Astrocyte of the spinal cord (primary cell): Measurements from ENCODE around the gene NEURL3.
"Not testable (repeated sequence)": the region's sequence is repeated elsewhere in the genome, so short reads cannot be mapped to it uniquely, and the experiment has no call there.

Experiments
- DNase-seq: peaks from one replicate; pipeline ENCODE4 v3.0.0; 2011; ENCODE audit warnings: low read depth, low spot score
- H3K4me3 ChIP-seq: 2 replicates; pipeline ENCODE4 v1.5.1; 2011; ENCODE audit warnings: low read depth, mild to moderate bottlenecking, low read length, moderate library complexity
- CTCF ChIP-seq: IDR thresholded peaks from 2 replicates; pipeline ENCODE4 v1.5.1; 2012; ENCODE audit warnings: low read depth, mild to moderate bottlenecking, low read length, inconsistent platforms
- in situ Hi-C: cut with HindIII; loops from 2 replicates; pipeline ENCODE4 v1.10.0; 2017; ENCODE audit warnings: low sequenced_read_pairs

NEURL3 gene

GRCh38 chr2:96505231-96505889 is at the start of gene NEURL3:
NEURL3 (minus strand) TSS chr2:96505357; CDS start chr2:96505286, 71 bp downstream.
- in situ Hi-C loops = no loop called here
- peak; percentile 15 for DNase-seq
- no peak within 1 kb of the TSS for H3K4me3 ChIP-seq
- TF ChIP-seq CTCF = no peak

- peak; percentile 50 for DNase-seq
- in situ Hi-C loops = loop anchor here (25.0 kb wide), 1 partner anchor 258 kb away; the partner anchor contains the start of gene CNNM3
- TF ChIP-seq CTCF = peak; percentile 96
- H3K4me3 ChIP-seq = no peak overlapping the region
These were observed 49.4 kb upstream of the NEURL3 start for GRCh38 chr2:96554293-96555145.

GRCh38 chr2:96553957-96554292 is 48.8 kb upstream of the NEURL3 start:
- DNase-seq, H3K4me3 ChIP-seq: not testable (repeated sequence)
- in situ Hi-C loops = loop anchor here (25.0 kb wide), 1 partner anchor 258 kb away; the partner anchor contains the start of gene CNNM3

GRCh38 chr2:96553176-96553956 is 48.2 kb upstream of the NEURL3 start:
- no peak for TF ChIP-seq CTCF
- no peak overlapping the region for H3K4me3 ChIP-seq
- in situ Hi-C loops = loop anchor here (25.0 kb wide), 1 partner anchor 259 kb away; the partner anchor contains the start of gene CNNM3
- DNase-seq = no peak

GRCh38 chr2:96552315-96553175 is 47.4 kb upstream of the NEURL3 start:
- no peak overlapping the region for H3K4me3 ChIP-seq
- no peak for TF ChIP-seq CTCF
- DNase-seq = no peak
- in situ Hi-C loops = loop anchor here (25.0 kb wide), 1 partner anchor 260 kb away; the partner anchor contains the start of gene CNNM3

GRCh38 chr2:96551605-96552314 is 46.6 kb upstream of the NEURL3 start:
- no peak for TF ChIP-seq CTCF
- in situ Hi-C loops = loop anchor here (25.0 kb wide), 1 partner anchor 261 kb away; the partner anchor contains the start of gene CNNM3
- DNase-seq = no peak
- H3K4me3 ChIP-seq = no peak overlapping the region
